Activated T-cell treated with anti-CD3 and anti-CD28 coated beads, Interleukin-2, amount 50 U/mL, for 48 hours (primary cell): ENCODE measurements around the gene PRKAB1.

Experiments used
- DNase-seq, 2 experiments: peaks; one replicate each; pipeline ENCODE4 v3.0.0-alpha.2; 2020

The PRKAB1 gene

DNA sequence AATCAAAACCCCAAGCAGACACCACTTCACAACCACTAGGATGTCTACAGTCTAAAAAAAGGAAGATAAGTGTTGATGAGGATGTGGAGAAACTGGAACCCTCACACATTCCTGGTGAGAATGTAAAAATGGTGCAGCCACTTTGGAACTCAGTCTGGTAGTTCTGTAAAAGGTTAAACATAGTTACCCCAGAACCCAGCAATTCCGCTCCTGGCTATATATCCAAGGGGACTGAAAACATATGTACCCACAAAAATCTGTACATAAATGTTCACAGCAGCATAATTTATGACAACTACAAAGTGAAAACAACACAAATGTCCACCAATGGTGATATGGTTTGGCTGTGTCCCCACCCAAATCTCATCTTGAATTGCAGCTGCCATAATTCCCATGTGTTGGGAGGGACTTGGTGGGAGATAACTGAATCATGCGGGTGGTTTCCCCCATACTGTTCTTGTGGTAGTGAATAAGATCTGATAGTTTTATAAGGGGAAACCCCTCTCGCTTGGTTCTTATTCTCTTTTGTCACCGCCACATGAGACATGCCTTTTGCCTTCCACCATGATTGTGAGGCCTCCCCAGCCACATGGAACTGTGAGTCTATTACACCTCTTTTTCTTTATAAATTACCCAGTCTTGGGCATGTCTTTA lies 46.8 kb downstream of the PRKAB1 start:
- DNase-seq: no peak

- no peak for DNase-seq
Observed at GRCh38 chr12:119715268-119715620, 47.3 kb downstream of the PRKAB1 start.

GRCh38 chr12:119718141-119718540 lies 50.2 kb downstream of the PRKAB1 start:
- DNase-seq: no peak

GRCh38 chr12:119720349-119720748 lies 52.4 kb downstream of the PRKAB1 start:
- DNase-seq: no peak

DNA sequence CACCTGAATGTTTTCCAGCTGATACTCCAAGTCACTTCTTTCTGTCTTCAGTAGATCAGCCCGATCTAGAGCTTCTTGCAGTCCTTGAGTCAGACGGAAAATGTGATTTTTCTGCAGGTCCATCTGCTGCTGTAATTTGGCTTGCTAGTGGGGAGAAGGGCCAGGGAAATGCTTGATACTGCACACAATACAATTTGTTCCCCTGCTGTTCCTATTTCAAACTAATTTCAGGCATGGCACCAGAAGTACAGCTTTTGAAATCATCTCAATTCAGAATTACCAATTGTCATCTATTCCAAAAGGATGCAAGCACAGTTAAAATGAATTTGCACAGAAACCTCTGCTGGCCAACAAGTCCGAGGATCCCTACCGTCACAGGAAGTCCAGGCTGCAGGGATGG lies 53.4 kb downstream of the PRKAB1 start:
- DNase-seq: no peak

- no peak for DNase-seq
Observed at GRCh38 chr12:119725523-119725922, 57.6 kb downstream of the PRKAB1 start.

DNA sequence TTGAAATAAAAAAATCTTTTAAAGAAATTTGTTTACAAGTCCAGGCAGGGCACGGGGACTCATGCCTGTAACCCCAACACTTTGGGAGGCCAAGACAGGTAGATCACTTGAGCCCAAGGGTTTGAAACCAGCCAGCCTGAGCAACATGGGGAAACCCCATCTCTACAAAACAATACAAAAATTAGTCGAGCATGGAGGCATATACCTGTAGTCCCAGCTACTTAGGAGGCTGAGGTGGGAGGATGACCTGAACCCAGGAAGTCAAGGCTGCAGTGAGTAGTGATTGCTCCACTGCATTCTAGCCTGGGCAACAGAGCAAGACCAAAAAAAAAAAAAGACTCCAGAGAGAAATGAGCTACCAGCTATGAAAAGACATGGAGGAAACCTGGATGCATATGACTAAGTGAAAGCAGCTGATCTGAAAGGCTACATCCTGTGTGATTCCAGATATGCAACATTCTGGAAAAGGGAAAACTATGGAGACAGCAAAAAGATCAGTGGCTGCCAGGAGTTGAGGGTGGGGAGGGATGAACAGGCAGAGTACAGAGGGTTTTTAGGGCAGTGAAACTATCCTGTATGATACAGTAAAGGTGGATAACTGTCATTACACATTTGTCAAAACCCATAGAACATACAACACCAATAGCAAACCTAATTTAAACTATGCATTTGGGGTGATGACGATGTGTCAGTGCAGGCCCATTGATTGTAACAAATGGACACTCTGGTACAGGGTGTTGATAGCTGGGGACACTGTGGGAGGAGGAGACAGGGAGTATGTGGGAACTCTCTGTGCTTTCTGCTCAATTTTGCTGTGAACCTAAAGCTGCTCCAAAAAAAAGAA lies 59.9 kb downstream of the PRKAB1 start:
- DNase-seq: no peak

- DNase-seq: no peak
Observed at GRCh38 chr12:119728444-119728745, 60.5 kb downstream of the PRKAB1 start.

DNA sequence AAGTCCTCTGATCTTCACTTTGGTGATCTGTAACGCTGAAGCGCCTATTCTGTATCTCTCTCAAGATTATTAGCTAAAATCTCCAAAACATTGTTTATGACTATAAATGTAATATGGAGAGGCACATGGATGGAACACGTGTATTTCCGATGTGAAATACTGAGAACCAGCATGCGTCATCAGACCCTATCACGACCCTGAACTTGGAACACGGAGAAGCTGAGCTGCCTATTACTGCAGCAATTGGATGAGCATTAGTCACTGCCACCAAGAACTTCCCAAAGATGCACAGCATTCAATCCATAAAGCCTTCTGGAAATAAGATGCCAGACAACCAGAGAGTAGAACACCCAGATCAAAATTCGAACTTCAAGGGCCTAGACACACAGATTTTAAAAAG lies 61.9 kb downstream of the PRKAB1 start:
- no peak for DNase-seq

DNA sequence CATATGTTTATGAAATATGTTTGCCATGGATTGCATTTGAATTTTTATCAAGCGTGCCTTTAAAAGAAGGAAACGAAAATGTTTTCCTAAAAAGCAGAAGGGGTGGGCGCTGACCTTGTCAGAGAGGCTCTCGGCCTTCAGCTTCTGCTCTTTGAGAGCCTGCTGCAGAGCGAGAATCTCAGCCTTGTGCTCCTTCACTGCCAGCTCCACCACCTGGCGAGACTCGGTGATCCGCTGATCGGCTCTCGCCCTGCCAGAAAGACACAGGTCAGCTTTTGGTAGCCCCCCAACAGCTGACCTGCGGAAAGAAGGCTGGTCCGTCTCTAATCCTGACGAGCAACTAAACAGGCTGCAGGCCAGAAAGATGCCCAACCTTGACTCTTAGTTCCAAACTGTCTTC lies 62.4 kb downstream of the PRKAB1 start:
- no peak for DNase-seq
